Astrocyte (in vitro differentiated cells and primary cell): ENCODE data around the gene RNF5. TPM values are rescaled to one million over a fixed set of nuclear protein-coding genes. Genes with fewer than 3 reads are reported as not detected.

Source experiments
- DNase-seq: peaks from one replicate; pipeline ENCODE4 v3.0.0-alpha.2; 2010; ENCODE audit warnings: low read depth
- FAIRE-seq: peaks from 2 replicates; lab custom pipeline; 2011; peaks lifted over from hg19 to GRCh38; lab: Jason Lieb, UNC
- H2AFZ ChIP-seq: 2 replicates; pipeline ENCODE4 v1.6.0; 2012; ENCODE audit warnings: low read depth, low read length, inconsistent platforms
- H3K27ac ChIP-seq: 2 replicates; pipeline ENCODE4 v1.5.1; 2011; ENCODE audit warnings: low read depth, low read length, inconsistent platforms
- H3K27me3 ChIP-seq: 2 replicates; pipeline ENCODE4 v1.6.0; 2011; ENCODE audit warnings: low read length, inconsistent platforms; ENCODE audit not compliant: insufficient read depth
- H3K36me3 ChIP-seq: 2 replicates; pipeline ENCODE4 v1.5.1; 2011; ENCODE audit warnings: low read length, inconsistent platforms; ENCODE audit not compliant: insufficient read depth
- H3K4me1 ChIP-seq: 2 replicates; pipeline ENCODE4 v1.5.1; 2011; ENCODE audit warnings: low read length, inconsistent platforms; ENCODE audit not compliant: insufficient read depth
- H3K4me2 ChIP-seq: 2 replicates; pipeline ENCODE4 v1.6.0; 2012; ENCODE audit warnings: low read length, inconsistent platforms
- H3K4me3 ChIP-seq: 2 replicates; pipeline ENCODE4 v1.5.1; 2011; ENCODE audit warnings: low read depth, mild to moderate bottlenecking, low read length, inconsistent platforms; ENCODE audit not compliant: insufficient read depth
- H3K79me2 ChIP-seq: 2 replicates; pipeline ENCODE4 v1.6.0; 2012; ENCODE audit warnings: mild to moderate bottlenecking, low read length, inconsistent platforms; ENCODE audit not compliant: insufficient read depth
- H3K9ac ChIP-seq: 2 replicates; pipeline ENCODE4 v1.6.0; 2012; ENCODE audit warnings: mild to moderate bottlenecking, low read length, inconsistent platforms
- H3K9me3 ChIP-seq: 2 replicates; pipeline ENCODE4 v1.5.1; 2012; ENCODE audit warnings: low read depth, mild to moderate bottlenecking, low read length, inconsistent platforms; ENCODE audit not compliant: insufficient read depth
- H4K20me1 ChIP-seq: 2 replicates; pipeline ENCODE4 v1.6.0; 2012; ENCODE audit warnings: low read length, inconsistent platforms; ENCODE audit not compliant: insufficient read depth
- H3K27ac Mint-ChIP-seq: one replicate; pipeline ENCODE4 v1.8.0; 2021; ENCODE audit warnings: mild to moderate bottlenecking, mixed read lengths; ENCODE audit not compliant: unreplicated experiment
- H3K27me3 Mint-ChIP-seq: one replicate; pipeline ENCODE4 v1.8.0; 2021; ENCODE audit warnings: low read depth, mixed read lengths; ENCODE audit not compliant: unreplicated experiment
- H3K36me3 Mint-ChIP-seq: one replicate; pipeline ENCODE4 v1.8.0; 2021; ENCODE audit warnings: low read depth, mixed read lengths; ENCODE audit not compliant: unreplicated experiment
- H3K4me1 Mint-ChIP-seq: one replicate; pipeline ENCODE4 v1.8.0; 2021; ENCODE audit warnings: low read depth, mixed read lengths; ENCODE audit not compliant: unreplicated experiment
- H3K4me3 Mint-ChIP-seq: one replicate; pipeline ENCODE4 v1.8.0; 2021; ENCODE audit warnings: mild to moderate bottlenecking, moderate library complexity, mixed read lengths; ENCODE audit not compliant: unreplicated experiment
- H3K9me3 Mint-ChIP-seq: one replicate; pipeline ENCODE4 v1.8.0; 2021; ENCODE audit warnings: mild to moderate bottlenecking, mixed read lengths; ENCODE audit not compliant: unreplicated experiment
- CTCF ChIP-seq: IDR thresholded peaks from 2 replicates; pipeline ENCODE4 v1.5.1; 2011; ENCODE audit warnings: low read depth, mild to moderate bottlenecking, inconsistent platforms, low read length, moderate library complexity; ENCODE audit not compliant: insufficient read depth
- EZH2 ChIP-seq: IDR thresholded peaks from 2 replicates; pipeline ENCODE4 v1.6.1; 2012; ENCODE audit warnings: mild to moderate bottlenecking, low read length, inconsistent platforms; ENCODE audit not compliant: insufficient read depth
- total RNA-seq: library from RNA; stranded (reverse); gene quantifications from 2 replicates; pipeline ENCODE4 v1.2.1, GENCODE V29; 2021

RNF5 gene
- total RNA-seq, 1 donor from 2014 or later, result 59.0 TPM

GRCh38 chr6:32222333-32223230 lies 44.4 kb downstream of the RNF5 start:
- Histone ChIP-seq H3K27me3 (no peaks in the 10 kb centered on the region), H3K9me3 (no peaks in the 10 kb centered on the region), H4K20me1 (no peaks in the 10 kb centered on the region), H2AFZ (no peak overlapping the region), H3K9ac (no peak overlapping the region), H3K4me3 (no peak overlapping the region), H3K27ac (no peak overlapping the region), H3K4me1 (no peaks in the 10 kb centered on the region), H3K79me2 (no peaks in the 10 kb centered on the region), H3K36me3 (no peaks in the 10 kb centered on the region), H3K4me2 (no peak overlapping the region)
- H3K4me1 Mint-ChIP-seq, result peaks cover 1% of the 10 kb centered on the region
- FAIRE-seq, result no peak
- H3K36me3 Mint-ChIP-seq, result peaks cover 1% of the 10 kb centered on the region
- H3K27me3 Mint-ChIP-seq, result peaks cover 29% of the 10 kb centered on the region
- no peak overlapping the region for H3K27ac Mint-ChIP-seq
- H3K9me3 Mint-ChIP-seq, result peaks cover 2% of the 10 kb centered on the region
- TF ChIP-seq EZH2 (no peak), CTCF (no peak)
- no peak overlapping the region for H3K4me3 Mint-ChIP-seq
- DNase-seq, result no peak

- peaks cover 2% of the 10 kb centered on the region for H3K9me3 Mint-ChIP-seq
- no peak for DNase-seq
- TF ChIP-seq CTCF, result no peak
- no peak for TF ChIP-seq EZH2
- Histone ChIP-seq H3K27me3 (no peaks in the 10 kb centered on the region), H2AFZ (no peak within 1 kb of the TSS), H3K4me3 (no peak within 1 kb of the TSS), H3K27ac (no peak within 1 kb of the TSS), H3K36me3 (no peaks in the 10 kb centered on the region), H3K4me2 (no peak within 1 kb of the TSS), H3K4me1 (no peaks in the 10 kb centered on the region), H3K79me2 (no peaks in the 10 kb centered on the region), H3K9me3 (no peaks in the 10 kb centered on the region), H3K9ac (no peak within 1 kb of the TSS), H4K20me1 (no peaks in the 10 kb centered on the region)
- H3K4me1 Mint-ChIP-seq, result peaks cover 1% of the 10 kb centered on the region
- peak within 1 kb of the TSS; percentile 41 for H3K27ac Mint-ChIP-seq
- no peak within 1 kb of the TSS for H3K4me3 Mint-ChIP-seq
- FAIRE-seq, result no peak
- H3K36me3 Mint-ChIP-seq, result peaks cover 1% of the 10 kb centered on the region
- peaks cover 26% of the 10 kb centered on the region for H3K27me3 Mint-ChIP-seq
These were observed 45.3 kb downstream of the RNF5 start, which contains the start of gene NOTCH4 for GRCh38 chr6:32223258-32224235. Gene NOTCH4, minus strand, starts transcription at chr6:32224067. Its CDS starts 139 bp downstream, at chr6:32223928.
